ENCODE data around the gene AKT3. TPM values are rescaled to one million over a fixed set of nuclear protein-coding genes. Genes with fewer than 3 reads are reported as not detected.

Gene AKT3
- total RNA-seq, 1 experiment from 2014 or later, result 18.7 TPM

GRCh38 chr1:243732637-243733036 lies 117.4 kb downstream of the AKT3 start:
- no peak for ATAC-seq
- Histone ChIP-seq H3K4me3 (ENCODE audit: low read length) (no peak overlapping the region), H3K4me1 (ENCODE audit: insufficient read depth, low read length) (no peaks in the 10 kb centered on the region), H2AFZ (ENCODE audit: low read length) (no peak overlapping the region), H3K36me3 (ENCODE audit: low read depth, low read length) (no peaks in the 10 kb centered on the region), H3K79me2 (ENCODE audit: low read length) (no peaks in the 10 kb centered on the region), H3K9me2 (replicated peaks; ENCODE audit: low read length) (no peaks in the 10 kb centered on the region), H3F3A (ENCODE audit: low read length, unreplicated experiment) (no peaks in the 10 kb centered on the region), H3K9me3 (ENCODE audit: low read length) (no peaks in the 10 kb centered on the region), H4K20me1 (ENCODE audit: low read length) (no peaks in the 10 kb centered on the region), H3K9ac (ENCODE audit: low read length) (no peak overlapping the region), H3K4me2 (ENCODE audit: low read length) (no peak overlapping the region), H3K27me3 (ENCODE audit: low read length) (no peaks in the 10 kb centered on the region), H3K27ac (ENCODE audit: low read length) (no peak overlapping the region)
- intact Hi-C loops (cut with micrococcal nuclease), result no loop called here
- ChIA-PET CTCF (no interaction called here), POLR2A (ENCODE audit: unreplicated experiment) (no interaction called here)
- BruUV-seq (replicated peaks), result no TSS peak
- DNase-seq, result no peak
- TF ChIP-seq EZH2 (IDR thresholded peaks at IDR 0.05; ENCODE audit: low read length, unreplicated experiment) (no peak), CTCF (conservative IDR thresholded peaks at IDR 0.05; ENCODE audit: low read depth, low read length) (no peak), EZH2phosphoT487 (IDR thresholded peaks at IDR 0.05; ENCODE audit: borderline replicate concordance, low read length) (no peak)

- no peak overlapping the region for H3K4me3 ChIP-seq (ENCODE audit: low read length)
Observed at GRCh38 chr1:243731974-243732625, 117.9 kb downstream of the AKT3 start.

More at GRCh38 chr1:243731974-243732625, 117.9 kb downstream of the AKT3 start:
- Histone ChIP-seq H3K4me1 (ENCODE audit: insufficient read depth, low read length) (no peaks in the 10 kb centered on the region), H3F3A (ENCODE audit: low read length, unreplicated experiment) (no peaks in the 10 kb centered on the region), H3K27me3 (ENCODE audit: low read length) (no peaks in the 10 kb centered on the region), H3K79me2 (ENCODE audit: low read length) (no peaks in the 10 kb centered on the region), H3K9ac (ENCODE audit: low read length) (no peak overlapping the region), H3K36me3 (ENCODE audit: low read depth, low read length) (no peaks in the 10 kb centered on the region), H3K4me2 (ENCODE audit: low read length) (no peak overlapping the region), H3K27ac (ENCODE audit: low read length) (no peak overlapping the region), H3K9me3 (ENCODE audit: low read length) (no peaks in the 10 kb centered on the region), H3K9me2 (replicated peaks; ENCODE audit: low read length) (no peaks in the 10 kb centered on the region), H4K20me1 (ENCODE audit: low read length) (no peaks in the 10 kb centered on the region), H2AFZ (ENCODE audit: low read length) (no peak overlapping the region)
- POLR2A ChIA-PET (ENCODE audit: unreplicated experiment), result no interaction called here
- BruUV-seq (replicated peaks), result no TSS peak
- intact Hi-C loops (cut with micrococcal nuclease), result no loop called here
- DNase-seq (no peak), ATAC-seq (no peak)
- TF ChIP-seq CTCF (conservative IDR thresholded peaks at IDR 0.05; ENCODE audit: low read depth, low read length) (no peak), EZH2phosphoT487 (IDR thresholded peaks at IDR 0.05; ENCODE audit: borderline replicate concordance, low read length) (no peak), EZH2 (IDR thresholded peaks at IDR 0.05; ENCODE audit: low read length, unreplicated experiment) (no peak)
- CTCF ChIA-PET, result no interaction called here
